Activated T-helper 17 cell treated with anti-CD3 and anti-CD28 coated beads, Interleukin-2, amount 50 U/mL, for 72 hours (primary cell): ENCODE data around the gene MRPL28. TPM values are rescaled to one million over a fixed set of nuclear protein-coding genes. Genes with fewer than 3 reads are reported as not detected.
A peak's percentile ranks its signal among the peaks of the same experiment; 100 is the strongest.
"Not testable (repeated sequence)": the region's sequence is repeated elsewhere in the genome, so short reads cannot be mapped to it uniquely, and the experiment has no call there.

Source experiments
- ATAC-seq: fragments of 150-1000 bp; cut with Tn5 transposase; replicated peaks from 2 replicates; pipeline ENCODE4 v1.10.0; 2021; ENCODE audit warnings: mild to moderate bottlenecking, moderate library complexity
- H3K27ac Mint-ChIP-seq: one replicate; pipeline ENCODE4 v1.8.0; 2022; ENCODE audit warnings: mixed read lengths
- H3K27me3 Mint-ChIP-seq: one replicate; pipeline ENCODE4 v1.8.0; 2022; ENCODE audit warnings: mixed read lengths
- H3K36me3 Mint-ChIP-seq: one replicate; pipeline ENCODE4 v1.8.0; 2022; ENCODE audit warnings: low read depth, mild to moderate bottlenecking, mixed read lengths
- H3K4me1 Mint-ChIP-seq: one replicate; pipeline ENCODE4 v1.8.0; 2022; ENCODE audit warnings: mixed read lengths
- H3K4me3 Mint-ChIP-seq: one replicate; pipeline ENCODE4 v1.8.0; 2022; ENCODE audit warnings: mild to moderate bottlenecking, mixed read lengths
- H3K9me3 Mint-ChIP-seq: one replicate; pipeline ENCODE4 v1.8.0; 2022; ENCODE audit warnings: mixed read lengths
- total RNA-seq, 2 donors: library from RNA; stranded (reverse); gene quantifications; one replicate each; pipeline ENCODE4 v1.2.3, GENCODE V29; 2022

The MRPL28 gene
- total RNA-seq, 2 donors from 2014 or later = 63.4 to 86.2 TPM

DNA sequence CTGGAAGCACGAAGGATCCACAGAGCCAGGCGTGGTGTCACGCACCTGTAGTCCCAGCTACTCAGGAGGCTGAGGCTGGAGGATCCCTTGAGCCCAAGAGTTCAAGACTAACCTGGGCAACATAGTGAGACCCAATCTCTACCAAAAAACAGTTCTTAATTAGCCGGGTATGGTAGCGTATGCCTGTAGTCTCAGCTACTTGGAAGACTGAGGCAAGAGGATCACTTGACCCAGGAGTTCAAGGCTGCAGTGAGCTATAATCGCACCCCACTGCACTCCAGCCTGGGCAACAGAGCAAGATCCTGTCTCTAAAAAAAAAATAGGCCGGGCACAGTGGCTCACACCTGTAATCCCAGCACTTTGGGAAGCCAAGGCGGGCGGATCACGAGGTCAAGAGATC, 21.8 kb downstream of the MRPL28 start:
- Mint-ChIP-seq H3K36me3 (peaks cover 55% of the 10 kb centered on the region), H3K4me1 (peaks cover 40% of the 10 kb centered on the region)
- H3K9me3 Mint-ChIP-seq, H3K27ac Mint-ChIP-seq, H3K4me3 Mint-ChIP-seq, ATAC-seq, H3K27me3 Mint-ChIP-seq: not testable (repeated sequence)

DNA sequence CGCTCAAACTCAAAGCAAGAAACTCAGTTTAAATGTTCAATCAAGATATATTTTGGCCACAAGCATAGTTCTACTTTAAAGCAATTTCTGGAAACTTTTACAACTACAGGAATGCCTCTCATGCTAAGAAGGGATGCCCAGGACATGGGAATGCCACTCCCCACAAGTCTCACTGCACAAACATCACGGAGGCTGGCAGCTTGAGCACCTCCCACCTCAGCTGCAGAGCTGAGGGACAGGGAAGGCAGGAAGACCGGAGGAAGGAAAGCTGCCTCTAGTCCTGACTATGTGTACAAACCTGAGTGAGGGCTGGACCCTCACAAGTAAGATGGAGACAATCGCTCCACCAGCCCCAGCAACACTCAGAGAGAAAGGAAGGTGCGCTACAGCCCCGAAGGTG, 23.1 kb downstream of the MRPL28 start:
- no peak for ATAC-seq
- H3K4me1 Mint-ChIP-seq = peaks cover 50% of the 10 kb centered on the region
- H3K27me3 Mint-ChIP-seq = no peaks in the 10 kb centered on the region
- peak overlapping the region; percentile 21 for H3K4me3 Mint-ChIP-seq
- no peak overlapping the region for H3K27ac Mint-ChIP-seq
- H3K36me3 Mint-ChIP-seq = peaks cover 68% of the 10 kb centered on the region
- H3K9me3 Mint-ChIP-seq = no peaks in the 10 kb centered on the region

DNA sequence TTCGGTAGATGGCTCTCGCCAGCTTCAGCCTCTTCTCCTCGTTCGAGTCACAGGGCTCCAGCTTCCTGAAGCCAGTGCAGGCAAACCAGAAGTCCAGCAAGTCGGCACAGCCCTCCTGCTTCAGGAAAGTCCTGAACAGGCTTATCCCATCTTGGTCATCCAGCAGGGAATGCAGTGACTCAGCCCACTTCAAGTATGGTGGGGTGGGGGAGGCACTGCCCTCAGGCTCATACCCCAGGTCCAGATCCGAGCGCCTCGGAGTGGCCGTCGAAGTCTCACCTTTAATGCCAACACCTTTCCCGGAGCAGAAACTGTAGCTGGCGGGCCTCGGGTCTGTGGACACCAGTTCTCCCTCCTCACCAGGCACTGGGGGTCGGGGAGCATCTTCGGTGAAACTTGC, 23.8 kb downstream of the MRPL28 start:
- no peaks in the 10 kb centered on the region for H3K9me3 Mint-ChIP-seq
- no peak for ATAC-seq

DNA sequence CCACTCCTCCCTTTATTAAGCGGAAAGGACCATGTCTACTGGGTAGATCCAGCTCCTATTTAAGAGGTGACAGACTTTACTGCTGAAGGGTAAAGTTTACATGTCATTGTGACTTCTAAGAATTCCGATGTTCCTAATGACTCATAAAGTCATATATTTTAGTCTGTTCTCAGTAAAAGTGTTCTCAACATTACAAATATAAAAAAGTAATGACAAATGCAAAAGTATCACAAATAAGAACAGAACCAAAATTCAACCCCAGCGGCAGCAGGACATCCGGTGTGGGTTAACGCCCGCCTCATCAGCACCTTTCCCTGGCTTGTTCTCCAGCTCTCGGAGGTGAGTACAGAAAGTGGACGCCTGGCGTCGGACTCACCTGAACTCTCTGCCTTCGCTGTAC, 24.6 kb downstream of the MRPL28 start:
- Mint-ChIP-seq H3K36me3 (peaks cover 71% of the 10 kb centered on the region), H3K27ac (no peak overlapping the region), H3K27me3 (no peaks in the 10 kb centered on the region), H3K9me3 (no peaks in the 10 kb centered on the region), H3K4me3 (peak overlapping the region; percentile 57), H3K4me1 (peaks cover 55% of the 10 kb centered on the region)
- peak; percentile 80 for ATAC-seq

More for the DNA sequence above, 23.8 kb downstream of the MRPL28 start:
- Mint-ChIP-seq H3K4me3 (peak overlapping the region; percentile 57), H3K4me1 (peaks cover 55% of the 10 kb centered on the region), H3K27me3 (no peaks in the 10 kb centered on the region), H3K36me3 (peaks cover 73% of the 10 kb centered on the region), H3K27ac (no peak overlapping the region)

DNA sequence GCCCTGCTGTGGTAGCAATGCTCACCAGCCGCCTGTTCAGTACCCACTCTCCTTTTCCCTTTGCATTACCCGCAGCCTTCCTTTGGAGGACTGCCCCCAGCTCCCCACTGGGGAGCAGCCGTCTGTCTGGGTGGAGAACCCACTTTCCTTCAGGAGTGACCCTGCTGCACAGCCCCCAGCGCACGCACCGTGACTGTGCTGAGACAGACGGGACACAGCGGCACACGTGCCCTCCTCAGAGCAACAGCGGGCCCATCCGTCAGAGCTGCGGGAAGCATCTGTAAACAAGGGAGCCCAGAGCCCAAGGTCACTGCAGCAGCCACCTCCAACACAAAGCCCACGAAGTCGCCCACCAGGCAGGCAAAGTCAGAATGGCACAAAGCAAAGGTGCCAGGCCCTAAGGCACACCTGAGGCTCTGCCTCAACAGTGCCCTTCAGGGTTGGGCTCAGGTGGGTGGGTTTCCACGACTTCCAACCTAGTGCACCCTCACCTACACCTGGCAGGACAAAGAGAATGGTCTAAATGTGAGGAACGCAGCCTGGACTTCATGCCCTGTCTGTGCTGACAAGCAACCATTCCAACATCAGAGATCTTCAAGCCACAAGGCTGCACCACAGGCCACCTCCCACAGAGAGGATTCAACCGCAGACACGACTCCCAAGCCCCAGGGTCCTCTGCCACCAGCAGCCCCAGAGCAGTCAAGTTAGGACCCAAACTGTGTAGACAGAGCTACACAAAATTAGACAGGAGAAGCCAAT, 27.7 kb downstream of the MRPL28 start:
- ATAC-seq = no peak
- H3K9me3 Mint-ChIP-seq = no peaks in the 10 kb centered on the region
- peaks cover 59% of the 10 kb centered on the region for H3K36me3 Mint-ChIP-seq
- no peaks in the 10 kb centered on the region for H3K27me3 Mint-ChIP-seq
- peak overlapping the region; percentile 11 for H3K4me3 Mint-ChIP-seq
- no peak overlapping the region for H3K27ac Mint-ChIP-seq
- peaks cover 50% of the 10 kb centered on the region for H3K4me1 Mint-ChIP-seq

DNA sequence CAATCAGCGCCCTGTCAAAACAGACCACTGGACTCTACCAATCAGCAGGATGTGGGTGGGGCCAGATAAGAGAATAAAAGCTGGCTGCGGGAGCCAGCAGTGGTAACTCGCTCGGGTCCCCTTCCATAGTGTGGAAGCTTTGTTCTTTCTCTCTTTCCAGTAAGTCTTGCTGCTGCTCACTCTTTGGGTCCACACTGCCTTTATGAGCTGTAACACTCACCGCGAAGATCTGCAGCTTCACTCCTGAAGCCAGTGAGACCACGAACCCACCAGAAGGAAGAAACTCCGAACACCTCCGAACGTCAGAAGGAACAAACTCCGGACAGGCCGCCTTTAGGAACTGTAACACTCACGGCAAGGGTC, 28.4 kb downstream of the MRPL28 start:
- H3K27ac Mint-ChIP-seq, H3K4me3 Mint-ChIP-seq, ATAC-seq, H3K9me3 Mint-ChIP-seq, H3K27me3 Mint-ChIP-seq: not testable (repeated sequence)
- Mint-ChIP-seq H3K4me1 (peaks cover 44% of the 10 kb centered on the region), H3K36me3 (peaks cover 53% of the 10 kb centered on the region)

DNA sequence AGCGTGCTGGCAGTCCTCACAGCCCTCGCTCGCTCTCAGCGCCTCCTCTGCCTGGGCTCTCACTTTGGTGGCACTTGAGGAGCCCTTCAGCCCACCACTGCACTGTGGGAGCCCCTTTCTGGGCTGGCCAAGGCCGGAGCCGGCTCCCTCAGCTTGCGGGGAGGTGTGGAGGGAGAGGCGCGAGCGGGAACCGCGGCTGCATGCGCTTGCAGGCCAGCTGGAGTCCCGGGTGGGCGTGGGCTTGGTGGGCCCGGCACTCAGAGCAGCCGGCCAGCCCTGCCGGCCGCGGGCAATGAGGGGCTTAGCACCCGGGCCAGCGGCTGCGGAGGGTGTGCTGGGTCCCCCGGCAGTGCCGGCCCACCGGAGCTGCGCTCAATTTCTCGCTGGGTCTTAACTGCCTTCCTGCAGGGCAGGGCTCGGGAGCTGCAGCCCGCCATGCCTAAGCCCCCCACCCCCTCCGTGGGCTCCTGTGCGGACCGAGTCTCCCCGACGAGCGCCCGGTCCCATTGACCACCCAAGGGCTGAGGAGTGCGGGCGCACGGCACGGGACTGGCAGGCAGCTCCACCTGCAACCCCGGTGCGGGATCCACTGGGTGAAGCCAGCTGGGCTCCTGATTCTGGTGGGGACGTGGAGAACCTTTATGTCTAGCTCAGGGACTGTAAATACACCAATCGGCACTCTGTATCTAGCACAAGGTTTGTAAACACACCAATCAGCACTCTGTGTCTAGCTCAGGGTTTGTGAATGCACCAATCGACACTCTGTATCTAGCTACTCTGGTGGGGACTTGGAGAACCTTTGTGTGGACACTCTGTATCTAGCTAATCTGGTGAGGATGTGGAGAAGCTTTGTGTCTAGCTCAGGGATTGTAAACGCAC, 29.0 kb downstream of the MRPL28 start:
- H3K9me3 Mint-ChIP-seq, H3K4me3 Mint-ChIP-seq, H3K27ac Mint-ChIP-seq, H3K27me3 Mint-ChIP-seq, ATAC-seq: not testable (repeated sequence)
- Mint-ChIP-seq H3K36me3 (peaks cover 46% of the 10 kb centered on the region), H3K4me1 (peaks cover 40% of the 10 kb centered on the region)

DNA sequence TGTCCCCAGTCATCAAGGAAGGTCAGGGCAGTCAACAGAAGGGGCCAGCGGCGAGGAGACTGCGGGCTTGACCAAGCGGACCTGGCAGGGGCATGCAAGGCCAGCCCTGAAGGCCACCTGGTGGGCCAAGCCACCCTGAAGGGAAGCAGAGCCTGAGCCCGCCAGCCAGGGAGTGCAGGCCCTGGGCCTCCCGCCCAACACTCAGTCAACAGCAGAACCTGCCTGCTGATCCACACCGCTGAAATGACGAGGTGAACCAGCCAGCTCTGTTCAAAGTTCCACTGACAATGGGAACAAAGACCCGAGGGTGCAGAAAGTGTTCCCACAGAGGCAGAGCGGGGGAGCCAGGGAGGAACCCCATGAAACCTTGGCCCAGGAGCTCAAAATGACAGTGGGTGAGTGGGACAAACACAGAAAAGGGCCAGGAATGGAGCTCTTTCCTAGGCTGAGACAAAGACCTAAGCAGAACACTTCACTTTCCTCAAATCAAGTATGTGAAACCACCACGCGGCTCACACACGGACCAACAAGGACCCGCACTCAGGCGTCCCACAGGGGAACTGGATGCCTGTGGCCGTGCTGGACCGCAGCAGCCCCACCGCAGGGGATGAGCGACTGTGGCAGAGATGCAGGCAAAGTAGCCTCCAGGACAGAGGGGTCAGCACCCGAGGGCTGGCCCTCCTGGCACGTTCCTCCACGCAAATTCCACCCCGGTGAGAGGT, 29.8 kb downstream of the MRPL28 start:
- ATAC-seq = no peak
- no peaks in the 10 kb centered on the region for H3K27me3 Mint-ChIP-seq
- no peaks in the 10 kb centered on the region for H3K9me3 Mint-ChIP-seq
- peaks cover 38% of the 10 kb centered on the region for H3K36me3 Mint-ChIP-seq
- peaks cover 38% of the 10 kb centered on the region for H3K4me1 Mint-ChIP-seq
- no peak overlapping the region for H3K27ac Mint-ChIP-seq
- peak overlapping the region; percentile 25 for H3K4me3 Mint-ChIP-seq

DNA sequence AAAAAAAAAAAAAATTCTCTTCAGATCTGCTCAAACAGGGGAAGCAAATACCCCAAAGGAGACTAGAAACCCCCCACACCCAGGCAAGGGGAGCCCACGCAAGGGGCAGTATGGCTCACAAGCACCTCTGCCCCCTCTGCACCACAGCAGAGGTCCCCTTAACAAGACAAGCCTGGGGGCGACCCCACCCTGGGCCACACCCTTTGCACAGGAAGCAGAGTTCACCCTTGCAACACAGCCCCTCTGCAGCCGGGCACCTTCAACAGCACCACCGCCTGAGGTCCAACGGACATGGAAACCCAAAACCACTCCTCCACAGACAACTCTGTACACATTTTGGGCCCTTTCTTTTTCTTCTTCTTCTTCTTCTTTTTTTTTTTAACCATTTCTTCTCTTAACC, 30.7 kb downstream of the MRPL28 start:
- no peak overlapping the region for H3K27ac Mint-ChIP-seq
- H3K9me3 Mint-ChIP-seq = no peaks in the 10 kb centered on the region
- no peak for ATAC-seq
- peak overlapping the region; percentile 25 for H3K4me3 Mint-ChIP-seq
- H3K36me3 Mint-ChIP-seq = peaks cover 30% of the 10 kb centered on the region
- peaks cover 38% of the 10 kb centered on the region for H3K4me1 Mint-ChIP-seq
- no peaks in the 10 kb centered on the region for H3K27me3 Mint-ChIP-seq

DNA sequence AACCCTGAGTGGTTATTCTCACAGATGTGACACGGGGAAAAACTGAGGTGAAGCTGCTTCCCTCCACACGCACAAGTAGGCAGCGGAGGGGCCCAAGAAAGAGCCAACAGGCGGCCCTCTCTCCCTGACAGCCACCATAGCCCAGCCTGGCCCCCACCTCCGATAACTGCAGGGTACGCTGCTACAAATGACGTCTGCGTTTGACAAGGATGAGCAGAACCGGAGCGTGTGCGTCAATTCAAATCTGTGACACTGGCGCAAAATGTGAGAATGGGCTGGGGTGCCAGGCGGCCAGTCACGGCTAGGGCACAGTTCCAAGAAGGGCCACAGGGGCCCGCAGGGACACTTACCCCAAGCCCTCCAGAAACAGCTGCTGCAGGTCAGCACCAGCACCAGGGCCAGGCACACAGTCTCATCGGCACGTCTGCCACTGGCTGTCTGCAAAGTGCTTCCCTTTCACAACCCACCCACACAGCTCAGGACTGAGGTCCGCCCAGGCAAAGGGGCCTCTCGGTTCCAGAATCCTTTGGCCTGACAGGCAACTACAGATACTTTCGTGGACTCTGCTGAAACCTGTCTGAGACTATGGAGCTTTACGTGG, 32.3 kb downstream of the MRPL28 start:
- no peaks in the 10 kb centered on the region for H3K27me3 Mint-ChIP-seq
- ATAC-seq = no peak
- H3K9me3 Mint-ChIP-seq = no peaks in the 10 kb centered on the region
- H3K27ac Mint-ChIP-seq = no peak overlapping the region
- H3K4me3 Mint-ChIP-seq = peak overlapping the region; percentile 21
- peaks cover 47% of the 10 kb centered on the region for H3K4me1 Mint-ChIP-seq
- H3K36me3 Mint-ChIP-seq = peaks cover 14% of the 10 kb centered on the region

DNA sequence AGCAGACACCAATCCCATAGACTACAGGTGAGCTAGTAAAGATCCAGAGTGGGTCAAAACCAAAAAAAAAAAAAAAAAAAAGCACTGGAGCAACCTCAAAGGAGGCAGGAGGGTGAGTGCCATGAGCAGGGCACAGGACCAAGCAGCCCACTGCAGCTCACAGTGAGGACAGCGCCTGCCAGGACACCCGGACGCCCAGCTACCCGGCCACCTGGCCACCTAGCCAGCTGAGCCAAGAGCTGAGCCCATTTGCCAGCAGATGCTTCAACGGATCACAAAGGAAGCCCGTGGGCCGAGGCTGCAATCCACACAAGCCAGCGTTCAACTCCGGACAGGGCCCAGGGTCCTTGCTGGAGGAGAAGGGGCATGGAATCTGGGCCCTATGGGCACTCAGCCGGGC, 32.9 kb downstream of the MRPL28 start:
- Mint-ChIP-seq H3K4me1 (peaks cover 44% of the 10 kb centered on the region), H3K27me3 (no peaks in the 10 kb centered on the region), H3K36me3 (peaks cover 7% of the 10 kb centered on the region), H3K27ac (no peak overlapping the region), H3K4me3 (no peak overlapping the region), H3K9me3 (no peaks in the 10 kb centered on the region)
- no peak for ATAC-seq

DNA sequence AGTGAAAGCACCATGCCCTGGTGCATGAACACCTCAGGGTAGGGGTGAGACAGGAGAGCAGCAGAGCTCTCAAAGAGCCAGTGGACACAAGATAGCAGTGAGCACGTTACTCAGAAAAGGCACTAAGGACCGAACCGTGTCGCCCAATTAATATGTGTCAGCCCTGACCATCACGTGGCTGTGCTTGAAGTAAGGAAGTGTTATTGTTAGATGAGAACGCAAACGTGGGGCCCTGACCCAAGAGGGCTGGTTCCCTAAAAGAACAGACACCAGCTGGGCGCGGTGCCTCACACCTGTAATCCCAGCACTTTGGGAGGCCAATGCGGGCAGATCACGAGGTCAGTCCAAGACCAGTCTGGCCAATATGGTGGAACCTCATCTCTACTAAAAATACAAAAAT, 34.1 kb downstream of the MRPL28 start:
- no peak overlapping the region for H3K27ac Mint-ChIP-seq
- no peaks in the 10 kb centered on the region for H3K36me3 Mint-ChIP-seq
- no peak for ATAC-seq
- H3K27me3 Mint-ChIP-seq = no peaks in the 10 kb centered on the region
- H3K9me3 Mint-ChIP-seq = no peaks in the 10 kb centered on the region
- H3K4me1 Mint-ChIP-seq = peaks cover 37% of the 10 kb centered on the region
- no peak overlapping the region for H3K4me3 Mint-ChIP-seq

DNA sequence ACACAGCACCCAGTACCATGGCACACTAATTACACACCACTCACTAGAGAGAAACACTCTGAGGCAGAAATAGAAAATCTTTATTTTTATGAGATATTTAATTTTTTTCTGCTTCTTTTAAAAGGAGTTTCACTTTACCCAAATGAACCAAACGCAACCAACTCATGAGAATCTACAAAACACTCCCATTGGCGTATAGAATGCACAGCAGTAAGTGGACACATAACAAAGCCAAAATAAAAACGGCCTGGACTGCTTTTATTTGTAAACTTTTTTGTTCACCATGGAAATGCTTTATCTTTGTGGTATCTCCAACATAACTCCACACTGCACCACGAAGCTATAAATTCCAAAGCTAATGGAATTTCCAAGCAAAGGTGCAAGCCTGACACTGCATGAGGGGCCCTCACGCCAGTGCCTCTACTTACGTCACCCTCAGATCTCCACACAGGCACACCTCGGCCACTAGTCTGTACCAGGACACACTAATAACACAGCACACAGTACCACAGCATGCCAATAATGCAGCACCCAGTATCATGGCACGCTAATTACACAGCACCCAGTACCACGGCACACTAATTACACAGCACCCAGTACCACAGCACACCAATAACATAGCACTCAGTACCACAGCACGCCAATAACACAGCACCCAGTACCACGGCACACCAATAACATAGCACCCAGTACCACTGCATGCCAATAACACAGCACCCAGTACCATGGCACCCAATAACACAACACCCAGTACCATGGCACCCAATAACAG, 35.3 kb downstream of the MRPL28 start:
- H3K4me3 Mint-ChIP-seq = not testable (repeated sequence)

More for the DNA sequence above, 35.3 kb downstream of the MRPL28 start:
- not testable (repeated sequence) for H3K9me3 Mint-ChIP-seq, H3K27ac Mint-ChIP-seq, ATAC-seq, H3K27me3 Mint-ChIP-seq
- Mint-ChIP-seq H3K36me3 (peaks cover 12% of the 10 kb centered on the region), H3K4me1 (peaks cover 42% of the 10 kb centered on the region)
